CD1c-positive myeloid dendritic cell (primary cell): Measurements from ENCODE around the gene FLCN.

Source experiments
- DNase-seq: peaks from one replicate; pipeline ENCODE4 v3.0.0-alpha.2; 2016; ENCODE audit errors: extremely low spot score

FLCN gene

GRCh38 chr17:17167356-17167755 lies 69.6 kb downstream of the FLCN start:
- no peak for DNase-seq

GRCh38 chr17:17166446-17166845 lies 70.5 kb downstream of the FLCN start:
- DNase-seq, result no peak

GRCh38 chr17:17165666-17166308 lies 71.2 kb downstream of the FLCN start:
- no peak for DNase-seq

GRCh38 chr17:17164676-17165075 lies 72.3 kb downstream of the FLCN start:
- DNase-seq, result no peak

- no peak for DNase-seq
Observed at GRCh38 chr17:17164156-17164555, 72.8 kb downstream of the FLCN start.
